ENCODE results near the gene NSFL1C.
"Not testable (repeated sequence)": the region's sequence is repeated elsewhere in the genome, so short reads cannot be mapped to it uniquely, and the experiment has no call there.

DNA sequence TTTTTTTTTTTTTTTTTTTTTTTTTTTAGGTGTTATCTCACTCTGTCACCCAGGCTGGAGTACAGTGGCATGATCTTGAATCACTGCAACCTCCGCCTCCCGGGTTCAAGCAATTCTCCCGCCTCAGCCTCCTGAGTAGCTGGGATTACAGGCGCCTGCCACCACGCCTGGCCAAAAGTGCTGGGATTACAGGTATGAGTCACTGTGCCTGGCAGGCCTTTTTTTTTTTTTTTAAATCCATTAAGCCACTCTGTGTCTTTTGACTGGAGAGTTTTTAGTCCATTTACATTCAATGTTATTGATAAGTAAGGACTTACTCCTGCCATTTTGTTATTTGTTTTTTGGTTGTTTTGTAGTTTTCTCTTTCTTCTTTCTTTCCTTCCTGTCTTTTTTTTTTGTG lies 30.7 kb upstream of the NSFL1C start:
- TF ChIP-seq, protein P1, sequence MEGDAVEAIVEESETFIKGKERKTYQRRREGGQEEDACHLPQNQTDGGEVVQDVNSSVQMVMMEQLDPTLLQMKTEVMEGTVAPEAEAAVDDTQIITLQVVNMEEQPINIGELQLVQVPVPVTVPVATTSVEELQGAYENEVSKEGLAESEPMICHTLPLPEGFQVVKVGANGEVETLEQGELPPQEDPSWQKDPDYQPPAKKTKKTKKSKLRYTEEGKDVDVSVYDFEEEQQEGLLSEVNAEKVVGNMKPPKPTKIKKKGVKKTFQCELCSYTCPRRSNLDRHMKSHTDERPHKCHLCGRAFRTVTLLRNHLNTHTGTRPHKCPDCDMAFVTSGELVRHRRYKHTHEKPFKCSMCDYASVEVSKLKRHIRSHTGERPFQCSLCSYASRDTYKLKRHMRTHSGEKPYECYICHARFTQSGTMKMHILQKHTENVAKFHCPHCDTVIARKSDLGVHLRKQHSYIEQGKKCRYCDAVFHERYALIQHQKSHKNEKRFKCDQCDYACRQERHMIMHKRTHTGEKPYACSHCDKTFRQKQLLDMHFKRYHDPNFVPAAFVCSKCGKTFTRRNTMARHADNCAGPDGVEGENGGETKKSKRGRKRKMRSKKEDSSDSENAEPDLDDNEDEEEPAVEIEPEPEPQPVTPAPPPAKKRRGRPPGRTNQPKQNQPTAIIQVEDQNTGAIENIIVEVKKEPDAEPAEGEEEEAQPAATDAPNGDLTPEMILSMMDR (IDR thresholded peaks at IDR 0.05; ENCODE audit: low read depth, low read length, poor library complexity, severe bottlenecking): not testable (repeated sequence)
- TF ChIP-seq EZH2phosphoT487 (IDR thresholded peaks at IDR 0.05; ENCODE audit: borderline replicate concordance, low read length): not testable (repeated sequence)

Measured in DOHH2 (cell line).